ENCODE data around the gene PELO. TPM values are rescaled to one million over a fixed set of nuclear protein-coding genes. Genes with fewer than 3 reads are reported as not detected.
A peak's percentile ranks its signal among the peaks of the same experiment; 100 is the strongest.

PELO gene, protein sequence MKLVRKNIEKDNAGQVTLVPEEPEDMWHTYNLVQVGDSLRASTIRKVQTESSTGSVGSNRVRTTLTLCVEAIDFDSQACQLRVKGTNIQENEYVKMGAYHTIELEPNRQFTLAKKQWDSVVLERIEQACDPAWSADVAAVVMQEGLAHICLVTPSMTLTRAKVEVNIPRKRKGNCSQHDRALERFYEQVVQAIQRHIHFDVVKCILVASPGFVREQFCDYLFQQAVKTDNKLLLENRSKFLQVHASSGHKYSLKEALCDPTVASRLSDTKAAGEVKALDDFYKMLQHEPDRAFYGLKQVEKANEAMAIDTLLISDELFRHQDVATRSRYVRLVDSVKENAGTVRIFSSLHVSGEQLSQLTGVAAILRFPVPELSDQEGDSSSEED
- 21.3 and 26.2 TPM in 2 replicates for total RNA-seq

DNA sequence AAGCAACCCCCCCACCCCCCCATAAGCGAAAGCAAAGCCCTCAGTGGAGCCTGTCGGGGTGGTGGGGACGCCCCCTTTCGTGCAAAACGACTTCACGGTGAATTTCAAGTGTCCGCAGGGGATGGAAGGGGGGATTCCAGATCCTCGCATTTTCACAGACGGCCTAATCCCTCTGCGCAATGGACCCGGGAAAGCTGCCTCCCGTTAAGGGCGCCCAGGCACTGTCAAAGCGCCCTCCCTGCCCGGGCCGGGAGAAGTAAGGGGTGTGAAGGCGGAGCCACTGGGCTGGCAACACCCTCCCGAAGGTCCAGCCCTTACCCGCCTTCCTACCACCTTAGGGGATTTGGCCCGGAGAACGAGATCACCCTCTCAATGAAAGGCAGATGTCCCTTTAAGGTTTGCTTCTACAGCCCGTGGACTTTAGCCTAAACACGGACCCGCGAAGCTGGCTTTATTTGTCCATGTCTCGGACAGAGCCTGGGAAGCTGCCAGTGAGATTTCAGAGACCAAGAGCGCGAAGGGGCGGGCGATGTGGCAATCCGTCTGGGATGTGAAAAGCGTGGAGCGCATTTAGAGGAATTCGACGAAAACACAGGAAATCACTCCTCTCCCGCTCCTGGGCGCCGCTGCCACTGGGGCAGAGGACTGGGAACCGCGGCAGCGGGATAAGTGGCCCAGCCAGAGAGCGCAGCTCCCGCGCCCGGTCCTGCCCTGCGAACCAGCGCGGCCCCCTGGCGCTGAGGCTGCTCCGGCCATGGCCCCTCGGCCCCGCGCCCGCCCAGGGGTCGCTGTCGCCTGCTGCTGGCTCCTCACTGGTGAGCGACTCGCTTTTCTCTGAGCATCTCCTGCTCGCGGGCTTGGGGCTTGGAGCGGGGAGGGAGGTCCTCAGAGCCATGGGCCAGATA is at the start of gene PELO, which contains the start of gene ITGA1:
Gene PELO, plus strand, starts transcription at position 317 of the 905 bp plus-strand sequence. CDS start 12,479 bp downstream, outside the sequence.
Gene ITGA1, plus strand, starts transcription at position 317 of the 905 bp plus-strand sequence. Its CDS starts 438 bp downstream, at position 755.
- peak; percentile 59 for DNase-seq (ENCODE audit: low read depth)
- TF ChIP-seq CTCF (IDR thresholded peaks at IDR 0.05; ENCODE audit: insufficient read depth, low read length, severe bottlenecking): no peak
- H3K4me3 ChIP-seq (ENCODE audit: low read depth, low read length): peak within 1 kb of the TSS; percentile 43
- FAIRE-seq: no peak
- H3K36me3 ChIP-seq (ENCODE audit: control insufficient read depth, insufficient read depth, low read length): no peaks in the 10 kb centered on the region
- no peaks in the 10 kb centered on the region for H3K27me3 ChIP-seq (ENCODE audit: control insufficient read depth, insufficient read depth, low read length)

DNA sequence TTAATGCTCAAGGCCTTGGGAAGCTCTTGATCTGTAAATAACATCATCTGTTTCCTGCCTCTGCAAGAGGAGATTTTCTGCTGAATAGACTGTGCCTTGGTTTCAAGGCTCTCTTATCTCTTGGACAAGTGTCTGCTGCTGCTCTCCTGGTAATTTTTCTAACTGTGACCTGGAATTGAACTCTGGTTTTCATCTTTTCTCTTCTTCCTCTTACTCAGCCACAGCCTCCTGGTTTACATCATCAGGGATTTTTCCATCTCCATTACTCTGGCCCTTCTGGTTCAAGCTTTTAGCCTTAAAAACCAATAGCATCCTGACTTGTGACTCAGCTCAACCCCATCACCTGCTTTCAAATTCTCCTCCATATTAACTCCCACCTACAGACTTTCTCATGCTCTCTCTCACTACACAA is 49.6 kb upstream of the PELO start:
- peak; percentile 47 for DNase-seq (ENCODE audit: low read depth)
- TF ChIP-seq CTCF (IDR thresholded peaks at IDR 0.05; ENCODE audit: insufficient read depth, low read length, severe bottlenecking): no peak
- H3K36me3 ChIP-seq (ENCODE audit: control insufficient read depth, insufficient read depth, low read length): no peaks in the 10 kb centered on the region
- no peaks in the 10 kb centered on the region for H3K27me3 ChIP-seq (ENCODE audit: control insufficient read depth, insufficient read depth, low read length)
- FAIRE-seq: no peak
- no peak overlapping the region for H3K4me3 ChIP-seq (ENCODE audit: low read depth, low read length)

DNA sequence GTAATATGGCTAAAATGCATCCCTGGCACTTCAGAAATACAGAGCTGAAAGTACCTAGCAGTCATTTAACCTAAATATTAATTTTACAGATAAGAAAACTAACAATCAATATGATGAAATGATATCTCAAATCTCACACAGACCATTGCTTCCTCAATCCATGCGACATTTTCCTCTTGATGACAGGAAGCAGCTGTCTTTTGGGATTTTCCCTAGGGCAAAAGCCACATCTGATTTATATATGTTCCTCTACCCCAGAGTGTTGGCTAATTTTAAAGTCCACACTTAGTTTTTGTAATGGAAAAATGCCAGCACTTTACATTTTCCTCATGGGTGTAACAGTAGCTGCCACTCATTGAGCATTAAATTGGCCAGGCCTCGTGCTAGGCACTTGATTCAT is 47.7 kb upstream of the PELO start:
- H3K27me3 ChIP-seq (ENCODE audit: control insufficient read depth, insufficient read depth, low read length): no peaks in the 10 kb centered on the region
- no peak for TF ChIP-seq CTCF (IDR thresholded peaks at IDR 0.05; ENCODE audit: insufficient read depth, low read length, severe bottlenecking)
- DNase-seq (ENCODE audit: low read depth): no peak
- H3K36me3 ChIP-seq (ENCODE audit: control insufficient read depth, insufficient read depth, low read length): no peaks in the 10 kb centered on the region
- no peak for FAIRE-seq
- H3K4me3 ChIP-seq (ENCODE audit: low read depth, low read length): no peak overlapping the region

- TF ChIP-seq CTCF (IDR thresholded peaks at IDR 0.05; ENCODE audit: insufficient read depth, low read length, severe bottlenecking): no peak
- no peaks in the 10 kb centered on the region for H3K36me3 ChIP-seq (ENCODE audit: control insufficient read depth, insufficient read depth, low read length)
- no peak overlapping the region for H3K4me3 ChIP-seq (ENCODE audit: low read depth, low read length)
- no peaks in the 10 kb centered on the region for H3K27me3 ChIP-seq (ENCODE audit: control insufficient read depth, insufficient read depth, low read length)
- FAIRE-seq (peak; percentile 7), DNase-seq (ENCODE audit: low read depth) (no peak)
Observed at GRCh38 chr5:52743012-52743411, 44.7 kb upstream of the PELO start.

GRCh38 chr5:52743529-52743928 is 44.2 kb upstream of the PELO start:
- FAIRE-seq: no peak
- no peak for DNase-seq (ENCODE audit: low read depth)
- Histone ChIP-seq H3K4me3 (ENCODE audit: low read depth, low read length) (no peak overlapping the region), H3K36me3 (ENCODE audit: control insufficient read depth, insufficient read depth, low read length) (no peaks in the 10 kb centered on the region), H3K27me3 (ENCODE audit: control insufficient read depth, insufficient read depth, low read length) (no peaks in the 10 kb centered on the region)
- TF ChIP-seq CTCF (IDR thresholded peaks at IDR 0.05; ENCODE audit: insufficient read depth, low read length, severe bottlenecking): no peak
